Hepatocyte (in vitro differentiated cells): ENCODE results near the gene CABP4.

Experiments
- CTCF ChIP-seq: fragments of 200-600 bp; sonication (generic); IDR thresholded peaks from 2 replicates; pipeline ENCODE4 v1.5.1; 2016; ENCODE audit warnings: antibody characterized with exemption, mild to moderate bottlenecking; ENCODE audit not compliant: poor library complexity
- EZH2 ChIP-seq: fragments of 200-600 bp; sonication (generic); IDR thresholded peaks from 2 replicates; pipeline ENCODE4 v1.6.1; 2016; ENCODE audit warnings: antibody characterized with exemption, mild to moderate bottlenecking, borderline replicate concordance
- EZH2phosphoT487 ChIP-seq: fragments of 200-600 bp; sonication (generic); IDR thresholded peaks from one replicate; pipeline ENCODE4 v1.6.1; 2018; ENCODE audit warnings: antibody characterized with exemption, mild to moderate bottlenecking, low read depth, moderate library complexity; ENCODE audit not compliant: unreplicated experiment, severe bottlenecking

- TF ChIP-seq CTCF: no peak
- no peak for TF ChIP-seq EZH2
- no peak for TF ChIP-seq EZH2phosphoT487
Measured at GRCh38 chr11:67416416-67417335, 38.5 kb upstream of the CABP4 start.
